Measurements from ENCODE around the gene SERPINB1.

DNA sequence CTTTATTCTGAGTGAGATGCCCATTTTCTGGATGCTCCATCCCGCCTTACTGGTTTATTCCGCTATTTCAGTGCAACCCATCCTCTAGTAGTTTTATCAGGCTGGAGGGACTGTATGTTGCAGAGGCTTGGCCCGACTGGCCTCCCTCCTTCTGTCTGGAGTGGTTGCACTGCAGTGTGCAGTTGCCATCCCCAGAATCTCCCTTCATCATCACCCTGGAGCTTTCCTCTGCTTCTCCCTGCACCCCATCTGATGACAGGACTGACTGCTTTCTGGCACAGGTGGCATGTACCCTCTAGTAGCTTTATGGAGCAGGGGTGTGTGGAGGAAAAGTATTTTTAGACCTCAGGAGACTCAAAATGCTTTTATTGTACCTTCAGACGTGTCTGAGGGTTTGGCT lies 55.4 kb downstream of the SERPINB1 start:
- TF ChIP-seq POLR2A (IDR thresholded peaks at IDR 0.05) = no peak
- TF ChIP-seq, protein P1, sequence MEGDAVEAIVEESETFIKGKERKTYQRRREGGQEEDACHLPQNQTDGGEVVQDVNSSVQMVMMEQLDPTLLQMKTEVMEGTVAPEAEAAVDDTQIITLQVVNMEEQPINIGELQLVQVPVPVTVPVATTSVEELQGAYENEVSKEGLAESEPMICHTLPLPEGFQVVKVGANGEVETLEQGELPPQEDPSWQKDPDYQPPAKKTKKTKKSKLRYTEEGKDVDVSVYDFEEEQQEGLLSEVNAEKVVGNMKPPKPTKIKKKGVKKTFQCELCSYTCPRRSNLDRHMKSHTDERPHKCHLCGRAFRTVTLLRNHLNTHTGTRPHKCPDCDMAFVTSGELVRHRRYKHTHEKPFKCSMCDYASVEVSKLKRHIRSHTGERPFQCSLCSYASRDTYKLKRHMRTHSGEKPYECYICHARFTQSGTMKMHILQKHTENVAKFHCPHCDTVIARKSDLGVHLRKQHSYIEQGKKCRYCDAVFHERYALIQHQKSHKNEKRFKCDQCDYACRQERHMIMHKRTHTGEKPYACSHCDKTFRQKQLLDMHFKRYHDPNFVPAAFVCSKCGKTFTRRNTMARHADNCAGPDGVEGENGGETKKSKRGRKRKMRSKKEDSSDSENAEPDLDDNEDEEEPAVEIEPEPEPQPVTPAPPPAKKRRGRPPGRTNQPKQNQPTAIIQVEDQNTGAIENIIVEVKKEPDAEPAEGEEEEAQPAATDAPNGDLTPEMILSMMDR (IDR thresholded peaks at IDR 0.05) = no peak

All from adrenal gland (tissue), 5 donors.